ENCODE measurements around the gene ARMCX4.

ARMCX4 gene

DNA sequence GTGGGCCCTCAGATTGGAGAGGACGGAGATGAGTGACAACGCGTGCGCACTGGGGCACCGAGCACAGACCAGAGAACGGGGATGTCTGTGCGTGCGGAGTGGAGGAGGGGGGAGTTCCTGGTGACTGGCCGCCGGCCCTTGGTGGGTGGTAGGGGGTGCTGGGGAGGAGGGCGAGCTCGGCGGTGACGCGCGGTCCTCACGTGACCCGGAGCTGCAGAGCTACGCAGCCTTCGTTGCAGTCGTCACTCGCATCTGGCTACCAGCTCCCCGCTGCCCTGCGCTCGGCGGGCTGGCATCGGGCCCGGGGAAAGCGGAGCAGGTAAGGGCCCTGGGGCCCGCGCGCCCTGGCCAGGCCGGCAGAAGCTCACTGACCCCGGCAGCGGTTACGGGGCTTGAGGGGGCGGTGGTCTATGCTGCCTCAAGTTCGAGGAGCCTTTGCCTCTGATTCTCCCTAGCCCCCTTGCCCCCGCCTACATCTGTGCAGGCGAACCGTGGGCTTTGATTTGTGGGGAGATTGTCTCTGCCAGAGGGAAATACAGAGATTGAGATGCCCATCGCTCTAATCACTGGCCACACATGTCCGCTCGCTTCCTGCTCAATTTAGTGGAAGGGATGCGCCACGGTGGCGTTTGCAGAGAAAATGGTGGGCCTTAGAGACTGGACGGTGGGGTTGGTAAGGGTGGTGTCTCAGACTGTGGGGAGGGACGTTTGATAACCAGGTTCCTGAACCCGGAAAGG lies at the start of gene ARMCX4:
Gene ARMCX4, plus strand, starts transcription at position 245 of the 738 bp plus-strand sequence. CDS start 3,134 bp downstream, outside the sequence.
- TF ChIP-seq, protein P1, sequence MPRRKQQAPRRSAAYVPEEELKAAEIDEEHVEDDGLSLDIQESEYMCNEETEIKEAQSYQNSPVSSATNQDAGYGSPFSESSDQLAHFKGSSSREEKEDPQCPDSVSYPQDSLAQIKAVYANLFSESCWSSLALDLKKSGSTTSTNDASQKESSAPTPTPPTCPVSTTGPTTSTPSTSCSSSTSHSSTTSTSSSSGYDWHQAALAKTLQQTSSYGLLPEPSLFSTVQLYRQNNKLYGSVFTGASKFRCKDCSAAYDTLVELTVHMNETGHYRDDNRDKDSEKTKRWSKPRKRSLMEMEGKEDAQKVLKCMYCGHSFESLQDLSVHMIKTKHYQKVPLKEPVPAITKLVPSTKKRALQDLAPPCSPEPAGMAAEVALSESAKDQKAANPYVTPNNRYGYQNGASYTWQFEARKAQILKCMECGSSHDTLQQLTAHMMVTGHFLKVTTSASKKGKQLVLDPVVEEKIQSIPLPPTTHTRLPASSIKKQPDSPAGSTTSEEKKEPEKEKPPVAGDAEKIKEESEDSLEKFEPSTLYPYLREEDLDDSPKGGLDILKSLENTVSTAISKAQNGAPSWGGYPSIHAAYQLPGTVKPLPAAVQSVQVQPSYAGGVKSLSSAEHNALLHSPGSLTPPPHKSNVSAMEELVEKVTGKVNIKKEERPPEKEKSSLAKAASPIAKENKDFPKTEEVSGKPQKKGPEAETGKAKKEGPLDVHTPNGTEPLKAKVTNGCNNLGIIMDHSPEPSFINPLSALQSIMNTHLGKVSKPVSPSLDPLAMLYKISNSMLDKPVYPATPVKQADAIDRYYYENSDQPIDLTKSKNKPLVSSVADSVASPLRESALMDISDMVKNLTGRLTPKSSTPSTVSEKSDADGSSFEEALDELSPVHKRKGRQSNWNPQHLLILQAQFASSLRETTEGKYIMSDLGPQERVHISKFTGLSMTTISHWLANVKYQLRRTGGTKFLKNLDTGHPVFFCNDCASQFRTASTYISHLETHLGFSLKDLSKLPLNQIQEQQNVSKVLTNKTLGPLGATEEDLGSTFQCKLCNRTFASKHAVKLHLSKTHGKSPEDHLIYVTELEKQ (tag by site-specific recombination; IDR thresholded peaks at IDR 0.05; ENCODE audit: borderline replicate concordance): no peak
- no peak for TF ChIP-seq ATF2 (tag by site-specific recombination; IDR thresholded peaks at IDR 0.05; ENCODE audit: low read depth)
- TF ChIP-seq, protein P2, sequence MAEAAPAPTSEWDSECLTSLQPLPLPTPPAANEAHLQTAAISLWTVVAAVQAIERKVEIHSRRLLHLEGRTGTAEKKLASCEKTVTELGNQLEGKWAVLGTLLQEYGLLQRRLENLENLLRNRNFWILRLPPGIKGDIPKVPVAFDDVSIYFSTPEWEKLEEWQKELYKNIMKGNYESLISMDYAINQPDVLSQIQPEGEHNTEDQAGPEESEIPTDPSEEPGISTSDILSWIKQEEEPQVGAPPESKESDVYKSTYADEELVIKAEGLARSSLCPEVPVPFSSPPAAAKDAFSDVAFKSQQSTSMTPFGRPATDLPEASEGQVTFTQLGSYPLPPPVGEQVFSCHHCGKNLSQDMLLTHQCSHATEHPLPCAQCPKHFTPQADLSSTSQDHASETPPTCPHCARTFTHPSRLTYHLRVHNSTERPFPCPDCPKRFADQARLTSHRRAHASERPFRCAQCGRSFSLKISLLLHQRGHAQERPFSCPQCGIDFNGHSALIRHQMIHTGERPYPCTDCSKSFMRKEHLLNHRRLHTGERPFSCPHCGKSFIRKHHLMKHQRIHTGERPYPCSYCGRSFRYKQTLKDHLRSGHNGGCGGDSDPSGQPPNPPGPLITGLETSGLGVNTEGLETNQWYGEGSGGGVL (tag by site-specific recombination; IDR thresholded peaks at IDR 0.05): peak; percentile 44; the same call in 1 of the 2 replicates
- TF ChIP-seq ZIC2 (tag by site-specific recombination; IDR thresholded peaks at IDR 0.05): no peak
- Histone ChIP-seq H3K27ac (ENCODE audit: extremely low read depth, low read depth, low read length) (no peak within 1 kb of the TSS), H3K4me1 (ENCODE audit: control insufficient read depth, insufficient read depth, low read length) (0 out of 2 replicates have a peak, but pooled peaks cover 3% of the 10 kb centered on the region), H3K4me3 (ENCODE audit: low read depth, low read length) (no peak within 1 kb of the TSS), H3K36me3 (ENCODE audit: control insufficient read depth in 2 of 2, insufficient read depth in 1 of 2, low read length in 2 of 2) (no peaks in the 10 kb centered on the region), H3K9me3 (ENCODE audit: control insufficient read depth, insufficient read depth, low read depth, low read length) (no peaks in the 10 kb centered on the region)
- ChIA-PET POLR2A (no interaction called here), CTCF (interaction anchor here (1.1 to 1.2 kb wide), 2 partner anchors 22 to 70 kb away, joined by 3 read pairs; no protein-coding TSS in a partner anchor)

- Histone ChIP-seq H3K4me3 (ENCODE audit: low read depth, low read length) (no peak overlapping the region), H3K27ac (ENCODE audit: extremely low read depth, low read depth, low read length) (no peak overlapping the region), H3K9me3 (ENCODE audit: control insufficient read depth, insufficient read depth, low read depth, low read length) (no peaks in the 10 kb centered on the region), H3K4me1 (ENCODE audit: control insufficient read depth, insufficient read depth, low read length) (no peaks in the 10 kb centered on the region), H3K36me3 (ENCODE audit: control insufficient read depth in 2 of 2, insufficient read depth in 1 of 2, low read length in 2 of 2) (peaks cover 0 to 25% of the 10 kb centered on the region in 2 experiments; a peak in 2 of 3 replicates)
- CTCF ChIA-PET: no interaction called here
- POLR2A ChIA-PET: no interaction called here
- TF ChIP-seq, protein P3, sequence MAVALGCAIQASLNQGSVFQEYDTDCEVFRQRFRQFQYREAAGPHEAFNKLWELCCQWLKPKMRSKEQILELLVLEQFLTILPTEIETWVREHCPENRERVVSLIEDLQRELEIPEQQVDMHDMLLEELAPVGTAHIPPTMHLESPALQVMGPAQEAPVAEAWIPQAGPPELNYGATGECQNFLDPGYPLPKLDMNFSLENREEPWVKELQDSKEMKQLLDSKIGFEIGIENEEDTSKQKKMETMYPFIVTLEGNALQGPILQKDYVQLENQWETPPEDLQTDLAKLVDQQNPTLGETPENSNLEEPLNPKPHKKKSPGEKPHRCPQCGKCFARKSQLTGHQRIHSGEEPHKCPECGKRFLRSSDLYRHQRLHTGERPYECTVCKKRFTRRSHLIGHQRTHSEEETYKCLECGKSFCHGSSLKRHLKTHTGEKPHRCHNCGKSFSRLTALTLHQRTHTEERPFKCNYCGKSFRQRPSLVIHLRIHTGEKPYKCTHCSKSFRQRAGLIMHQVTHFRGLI (tag by site-specific recombination; IDR thresholded peaks at IDR 0.05): no peak
- TF ChIP-seq ZNF362 (tag by site-specific recombination; IDR thresholded peaks at IDR 0.05): no peak
- no peak for TF ChIP-seq ZNF610 (tag by site-specific recombination; IDR thresholded peaks at IDR 0.05; ENCODE audit: borderline replicate concordance)
- TF ChIP-seq, protein P4, sequence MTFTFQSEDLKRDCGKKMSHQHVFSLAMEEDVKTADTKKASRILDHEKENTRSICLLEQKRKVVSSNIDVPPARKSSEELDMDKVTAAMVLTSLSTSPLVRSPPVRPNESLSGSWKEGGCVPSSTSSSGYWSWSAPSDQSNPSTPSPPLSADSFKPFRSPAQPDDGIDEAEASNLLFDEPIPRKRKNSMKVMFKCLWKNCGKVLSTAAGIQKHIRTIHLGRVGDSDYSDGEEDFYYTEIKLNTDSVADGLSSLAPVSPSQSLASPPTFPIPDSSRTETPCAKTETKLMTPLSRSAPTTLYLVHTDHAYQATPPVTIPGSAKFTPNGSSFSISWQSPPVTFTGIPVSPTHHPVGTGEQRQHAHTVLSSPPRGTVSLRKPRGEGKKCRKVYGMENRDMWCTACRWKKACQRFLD (tag by site-specific recombination; IDR thresholded peaks at IDR 0.05): no peak
- TF ChIP-seq ZNF792 (tag by site-specific recombination; IDR thresholded peaks at IDR 0.05): no peak
- TF ChIP-seq ZNF623 (tag by site-specific recombination; IDR thresholded peaks at IDR 0.05): no peak
- TF ChIP-seq, protein P5, sequence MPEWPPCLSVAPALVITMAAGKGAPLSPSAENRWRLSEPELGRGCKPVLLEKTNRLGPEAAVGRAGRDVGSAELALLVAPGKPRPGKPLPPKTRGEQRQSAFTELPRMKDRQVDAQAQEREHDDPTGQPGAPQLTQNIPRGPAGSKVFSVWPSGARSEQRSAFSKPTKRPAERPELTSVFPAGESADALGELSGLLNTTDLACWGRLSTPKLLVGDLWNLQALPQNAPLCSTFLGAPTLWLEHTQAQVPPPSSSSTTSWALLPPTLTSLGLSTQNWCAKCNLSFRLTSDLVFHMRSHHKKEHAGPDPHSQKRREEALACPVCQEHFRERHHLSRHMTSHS (tag by site-specific recombination; IDR thresholded peaks at IDR 0.05): no peak
- no peak for TF ChIP-seq HOXA7 (CRISPR knock-in tag; IDR thresholded peaks at IDR 0.05; ENCODE audit: borderline replicate concordance)
- no peak for TF ChIP-seq ZNF133 (tag by site-specific recombination; IDR thresholded peaks at IDR 0.05)
- no peak for TF ChIP-seq ZNF169 (tag by site-specific recombination; IDR thresholded peaks at IDR 0.05)
- TF ChIP-seq, protein P6, sequence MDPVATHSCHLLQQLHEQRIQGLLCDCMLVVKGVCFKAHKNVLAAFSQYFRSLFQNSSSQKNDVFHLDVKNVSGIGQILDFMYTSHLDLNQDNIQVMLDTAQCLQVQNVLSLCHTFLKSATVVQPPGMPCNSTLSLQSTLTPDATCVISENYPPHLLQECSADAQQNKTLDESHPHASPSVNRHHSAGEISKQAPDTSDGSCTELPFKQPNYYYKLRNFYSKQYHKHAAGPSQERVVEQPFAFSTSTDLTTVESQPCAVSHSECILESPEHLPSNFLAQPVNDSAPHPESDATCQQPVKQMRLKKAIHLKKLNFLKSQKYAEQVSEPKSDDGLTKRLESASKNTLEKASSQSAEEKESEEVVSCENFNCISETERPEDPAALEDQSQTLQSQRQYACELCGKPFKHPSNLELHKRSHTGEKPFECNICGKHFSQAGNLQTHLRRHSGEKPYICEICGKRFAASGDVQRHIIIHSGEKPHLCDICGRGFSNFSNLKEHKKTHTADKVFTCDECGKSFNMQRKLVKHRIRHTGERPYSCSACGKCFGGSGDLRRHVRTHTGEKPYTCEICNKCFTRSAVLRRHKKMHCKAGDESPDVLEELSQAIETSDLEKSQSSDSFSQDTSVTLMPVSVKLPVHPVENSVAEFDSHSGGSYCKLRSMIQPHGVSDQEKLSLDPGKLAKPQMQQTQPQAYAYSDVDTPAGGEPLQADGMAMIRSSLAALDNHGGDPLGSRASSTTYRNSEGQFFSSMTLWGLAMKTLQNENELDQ (tag by site-specific recombination; IDR thresholded peaks at IDR 0.05; ENCODE audit: low read depth): no peak
- no peak for TF ChIP-seq ZNF157 (tag by site-specific recombination; IDR thresholded peaks at IDR 0.05)
- TF ChIP-seq ZNF560 (tag by site-specific recombination; IDR thresholded peaks at IDR 0.05; ENCODE audit: borderline replicate concordance): no peak
- no peak for TF ChIP-seq GLI2 (tag by site-specific recombination; IDR thresholded peaks at IDR 0.05; ENCODE audit: borderline replicate concordance, low read depth)
Measured at GRCh38 chrX:101442085-101442484, 43.2 kb upstream of the ARMCX4 start.

Measured in HEK293 (cell line).